ENCODE data around the gene DCAF16. TPM values are rescaled to one million over a fixed set of nuclear protein-coding genes. Genes with fewer than 3 reads are reported as not detected.

DCAF16 gene
- total RNA-seq, 1 donor, result 34.5 TPM

Other genes starting within 250 kb of the DCAF16 start
- gene LAP3, start 233.6 kb downstream of the DCAF16 start, total RNA-seq, result 53.9 TPM
- 17.0 TPM for gene MED28, start 196.1 kb downstream of the DCAF16 start, total RNA-seq
- gene FAM184B, start 29.1 kb downstream of the DCAF16 start, total RNA-seq, result not detected
- 1.6 TPM for gene NCAPG, start 222 bp upstream of the DCAF16 start, total RNA-seq
- gene LCORL, start 211.0 kb upstream of the DCAF16 start, total RNA-seq, result 8.6 TPM

Measured in hematopoietic multipotent progenitor cell (in vitro differentiated cells).